HG03060 (cell line): ENCODE data around the gene DBN1.

Experiments used
- ATAC-seq: cut with Tn5 transposase; IDR thresholded peaks from one replicate; pipeline ENCODE4 v1.9.1; 2021; ENCODE audit warnings: low read depth, moderate number of reproducible peaks; ENCODE audit not compliant: unreplicated experiment

Gene DBN1

GRCh38 chr5:177473443-177474001 is at the start of gene DBN1:
Gene DBN1 (minus strand): TSS chr5:177473634. CDS start chr5:177473521, 113 bp downstream.
- ATAC-seq = no peak

- no peak for ATAC-seq
Measured at GRCh38 chr5:177520916-177521513, 47.6 kb upstream of the DBN1 start.

- ATAC-seq = no peak
Measured at GRCh38 chr5:177520271-177520670, 46.8 kb upstream of the DBN1 start.

- ATAC-seq = no peak
Measured at GRCh38 chr5:177519463-177520235, 46.2 kb upstream of the DBN1 start.

GRCh38 chr5:177516601-177517568 is 43.5 kb upstream of the DBN1 start, which contains the start of gene DDX41:
Gene DDX41 (minus strand): TSS chr5:177516961. CDS start chr5:177516945, 16 bp downstream.
- ATAC-seq = peak; percentile 56

- ATAC-seq = no peak
Measured at GRCh38 chr5:177515580-177515979, 42.1 kb upstream of the DBN1 start.

- ATAC-seq = no peak
Measured at GRCh38 chr5:177514541-177514940, 41.1 kb upstream of the DBN1 start.

GRCh38 chr5:177513500-177513899 is 40.1 kb upstream of the DBN1 start:
- ATAC-seq = no peak

GRCh38 chr5:177512736-177513380 is 39.4 kb upstream of the DBN1 start:
- ATAC-seq = no peak

- ATAC-seq = no peak
Measured at GRCh38 chr5:177511796-177512675, 38.6 kb upstream of the DBN1 start.

- ATAC-seq = no peak
Measured at GRCh38 chr5:177511181-177511580, 37.7 kb upstream of the DBN1 start.

- no peak for ATAC-seq
Measured at GRCh38 chr5:177510567-177511053, 37.2 kb upstream of the DBN1 start.

- no peak for ATAC-seq
Measured at GRCh38 chr5:177509991-177510566, 36.6 kb upstream of the DBN1 start.

- no peak for ATAC-seq
Measured at GRCh38 chr5:177509381-177509951, 36.0 kb upstream of the DBN1 start, which contains the start of gene DOK3. Gene DOK3 (minus strand): TSS chr5:177509826. CDS start chr5:177509540, 286 bp downstream.

GRCh38 chr5:177508837-177509236 is 35.4 kb upstream of the DBN1 start:
- no peak for ATAC-seq

GRCh38 chr5:177508221-177508611 is 34.8 kb upstream of the DBN1 start:
- ATAC-seq = no peak

- ATAC-seq = no peak
Measured at GRCh38 chr5:177507596-177508220, 34.3 kb upstream of the DBN1 start.

GRCh38 chr5:177507165-177507564 is 33.7 kb upstream of the DBN1 start:
- no peak for ATAC-seq
